Omental fat pad (tissue), 4 donors: ENCODE data around the gene SLC24A3. TPM values are rescaled to one million over a fixed set of nuclear protein-coding genes. Genes with fewer than 3 reads are reported as not detected.

Source experiments
- ATAC-seq: fragments of 150-250 bp; one replicate; pipeline ENCODE4 v1.9.1; 2016; ENCODE audit warnings: mild to moderate bottlenecking, moderate library complexity; ENCODE audit not compliant: low FRiP score
- DNase-seq: peaks from one replicate; pipeline ENCODE4 v3.0.0-alpha.2; 2019; ENCODE audit warnings: low spot score
- total RNA-seq, 4 donors: library from RNA; depleted of rRNA; stranded (reverse); fragments of >200 nt; gene quantifications; one replicate each; pipeline ENCODE4 v1.1.0, GENCODE V29; 2016
- TF ChIP-seq, protein P1 (sequence below), 3 donors: fragments of 450-650 bp; IDR thresholded peaks; one replicate each; pipeline ENCODE4 v1.5.1; 2016 to 2017; ENCODE audit warnings: antibody characterized with exemption in 3 of 3, mild to moderate bottlenecking in 3 of 3, moderate library complexity in 2 of 3

Gene SLC24A3
- total RNA-seq, 4 donors from 2014 or later = 6.3 to 14.0 (median 9.2) TPM

DNA sequence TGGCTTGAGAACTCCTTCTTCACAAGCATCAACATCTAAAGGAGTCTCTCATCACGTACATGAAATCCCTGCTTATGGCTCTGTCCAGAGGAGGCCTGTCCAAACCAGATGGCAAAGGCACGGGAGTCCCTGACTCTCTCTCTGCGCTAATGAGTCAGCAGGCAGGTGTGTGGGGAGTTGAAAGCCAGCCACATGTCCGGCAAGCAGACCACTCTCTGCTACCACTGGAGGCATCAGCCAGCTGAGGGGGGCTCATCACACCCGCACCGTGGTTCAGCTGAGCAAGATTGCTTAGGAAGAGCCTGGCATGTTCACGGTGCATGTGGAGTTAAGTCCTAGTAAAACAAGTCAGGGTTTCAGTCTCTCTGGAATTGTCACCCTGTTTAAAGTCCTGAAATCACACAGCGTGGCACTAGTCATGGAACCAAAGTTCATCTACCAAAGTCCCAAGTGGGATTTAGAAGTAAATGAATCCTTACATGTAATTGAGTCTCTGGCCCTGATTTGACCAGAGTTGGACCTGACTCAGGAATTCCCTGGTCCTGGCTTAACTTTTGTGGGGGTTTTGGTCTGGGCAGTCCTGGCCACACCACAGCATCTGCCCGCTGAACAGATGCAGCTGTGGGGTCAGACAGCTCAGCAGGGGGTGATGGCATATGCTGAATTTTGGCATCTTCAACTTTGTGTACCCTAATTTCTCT lies 390.4 kb downstream of the SLC24A3 start:
- TF ChIP-seq, protein P1, sequence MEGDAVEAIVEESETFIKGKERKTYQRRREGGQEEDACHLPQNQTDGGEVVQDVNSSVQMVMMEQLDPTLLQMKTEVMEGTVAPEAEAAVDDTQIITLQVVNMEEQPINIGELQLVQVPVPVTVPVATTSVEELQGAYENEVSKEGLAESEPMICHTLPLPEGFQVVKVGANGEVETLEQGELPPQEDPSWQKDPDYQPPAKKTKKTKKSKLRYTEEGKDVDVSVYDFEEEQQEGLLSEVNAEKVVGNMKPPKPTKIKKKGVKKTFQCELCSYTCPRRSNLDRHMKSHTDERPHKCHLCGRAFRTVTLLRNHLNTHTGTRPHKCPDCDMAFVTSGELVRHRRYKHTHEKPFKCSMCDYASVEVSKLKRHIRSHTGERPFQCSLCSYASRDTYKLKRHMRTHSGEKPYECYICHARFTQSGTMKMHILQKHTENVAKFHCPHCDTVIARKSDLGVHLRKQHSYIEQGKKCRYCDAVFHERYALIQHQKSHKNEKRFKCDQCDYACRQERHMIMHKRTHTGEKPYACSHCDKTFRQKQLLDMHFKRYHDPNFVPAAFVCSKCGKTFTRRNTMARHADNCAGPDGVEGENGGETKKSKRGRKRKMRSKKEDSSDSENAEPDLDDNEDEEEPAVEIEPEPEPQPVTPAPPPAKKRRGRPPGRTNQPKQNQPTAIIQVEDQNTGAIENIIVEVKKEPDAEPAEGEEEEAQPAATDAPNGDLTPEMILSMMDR (IDR thresholded peaks at IDR 0.05) = no peak
- no peak for DNase-seq
- ATAC-seq = no peak

DNA sequence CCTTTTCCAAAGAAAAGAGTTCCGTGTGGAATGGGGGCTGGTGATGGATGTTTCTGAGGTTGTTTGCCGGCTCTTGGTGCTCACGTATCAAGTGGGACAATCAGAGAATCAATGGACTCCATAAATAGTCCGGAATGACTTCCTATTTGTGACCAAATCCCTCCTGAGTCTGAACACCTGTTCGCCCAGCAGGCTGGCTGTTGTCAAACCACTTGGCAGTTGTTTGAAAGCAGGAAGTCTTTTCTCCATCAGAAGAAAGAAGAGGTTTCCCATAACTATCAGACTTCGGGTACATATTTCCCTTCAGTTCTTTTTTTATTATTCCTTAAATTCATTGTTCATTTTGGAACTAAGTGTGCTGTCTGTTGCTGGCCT lies 390.9 kb downstream of the SLC24A3 start:
- TF ChIP-seq, protein P1 (IDR thresholded peaks at IDR 0.05) = no peak
- no peak for DNase-seq
- no peak for ATAC-seq

DNA sequence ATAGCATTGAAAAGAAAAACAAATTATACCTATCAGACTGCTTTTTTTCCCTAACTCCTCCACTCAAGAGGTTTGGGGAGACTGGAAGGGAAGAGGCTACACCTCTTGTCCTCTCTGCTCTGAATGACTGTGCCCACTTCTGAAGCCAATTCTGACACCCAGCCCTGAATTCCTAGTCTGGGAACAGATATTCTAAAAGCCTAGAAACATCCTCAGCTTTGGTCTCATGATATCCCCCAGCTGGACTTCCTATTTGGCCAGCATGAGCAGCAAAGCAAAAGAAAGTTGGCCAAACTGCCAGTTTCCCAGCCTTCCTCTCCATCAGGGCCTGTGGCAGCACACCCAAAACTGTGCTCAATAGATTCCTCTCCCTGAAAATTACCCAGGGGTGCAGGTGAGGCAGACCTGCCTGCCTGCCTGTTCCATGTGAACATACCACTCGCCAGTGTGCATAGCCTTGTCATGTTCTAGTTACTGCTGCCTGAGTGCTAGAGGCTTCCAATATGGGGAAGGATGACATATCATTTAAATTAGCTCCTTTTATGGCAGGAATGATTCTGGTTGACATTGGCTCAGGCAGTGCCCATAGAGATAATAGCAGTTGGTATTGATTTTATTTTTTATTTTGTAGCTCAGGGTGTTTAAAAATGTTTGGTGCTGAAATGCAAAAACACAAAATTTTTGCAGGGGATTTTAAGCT lies 393.5 kb downstream of the SLC24A3 start:
- DNase-seq (no peak), ATAC-seq (no peak)
- TF ChIP-seq, protein P1 (IDR thresholded peaks at IDR 0.05) = no peak

DNA sequence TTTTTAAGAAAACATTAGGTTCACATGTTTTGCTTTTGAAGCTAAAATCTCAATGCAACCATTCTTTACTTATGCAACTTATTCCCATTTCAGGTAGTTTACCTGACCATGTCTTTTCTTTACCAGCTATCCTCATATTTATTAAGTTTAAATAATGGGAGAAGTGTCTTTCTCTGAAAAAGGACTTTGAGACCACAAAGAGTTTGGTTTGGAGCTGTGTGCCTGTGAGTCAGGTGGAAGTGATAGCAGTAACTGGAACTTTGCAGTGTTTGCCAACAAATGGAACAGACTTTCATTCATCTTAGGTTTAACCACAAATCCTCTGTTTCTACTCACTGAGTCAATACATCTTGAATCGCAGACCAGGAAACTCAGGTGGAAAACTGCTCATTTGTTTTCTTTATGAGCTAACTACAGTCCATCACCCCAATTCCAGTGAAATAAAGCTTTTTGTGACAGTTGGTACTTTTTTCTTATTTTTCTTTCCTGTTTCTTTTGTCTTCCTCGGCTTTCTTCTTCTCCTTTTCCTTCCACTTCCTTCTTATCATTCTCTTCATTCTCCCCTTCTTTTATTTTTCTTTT lies 397.3 kb downstream of the SLC24A3 start:
- TF ChIP-seq, protein P1 (IDR thresholded peaks at IDR 0.05) = no peak

DNA sequence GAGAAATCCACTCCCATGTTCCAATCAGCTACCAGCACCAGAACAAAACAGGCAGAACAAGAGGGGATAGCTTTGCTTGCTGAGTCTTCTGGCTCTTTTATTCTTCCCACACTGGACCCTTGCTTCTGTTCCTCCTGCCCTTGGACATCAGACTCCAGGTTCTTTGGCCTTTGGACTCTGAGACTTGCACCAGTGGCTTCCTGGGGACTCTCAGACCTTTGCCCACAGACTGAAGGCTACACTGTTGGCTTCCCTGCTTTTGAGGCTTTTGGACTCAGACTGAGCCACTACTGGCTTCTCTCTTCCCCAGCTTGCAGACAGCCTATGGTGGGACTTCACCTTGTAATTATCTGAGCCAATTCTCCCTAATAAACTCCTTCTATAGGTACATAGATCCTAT lies 403.2 kb downstream of the SLC24A3 start:
- TF ChIP-seq, protein P1 (IDR thresholded peaks at IDR 0.05) = no peak
- ATAC-seq = no peak
- DNase-seq = no peak

More for the DNA sequence above, 397.3 kb downstream of the SLC24A3 start:
- no peak for DNase-seq
- no peak for ATAC-seq

DNA sequence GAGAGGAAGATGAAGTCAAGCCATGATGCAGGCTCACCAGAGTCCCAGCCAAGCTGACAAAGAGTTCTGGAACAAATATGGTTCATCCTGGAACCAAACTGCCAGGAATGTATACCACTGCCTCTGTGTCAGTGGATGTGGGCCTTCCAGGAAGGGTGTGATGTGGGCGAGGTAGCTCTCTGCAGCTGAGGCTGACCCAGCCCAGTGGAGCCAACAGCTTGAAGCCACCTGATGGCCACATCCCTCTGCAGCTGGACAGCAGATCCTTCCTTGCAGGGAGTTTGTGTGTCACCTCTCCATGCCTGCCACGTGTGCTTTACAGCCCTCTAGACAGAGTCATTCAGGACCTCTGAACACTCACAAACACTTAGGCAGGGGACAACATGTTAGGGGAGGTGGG lies 403.6 kb downstream of the SLC24A3 start:
- TF ChIP-seq, protein P1 (IDR thresholded peaks at IDR 0.05) = no peak
- DNase-seq = no peak
- no peak for ATAC-seq
